Measurements from ENCODE around the gene SLF1.

The SLF1 gene

GRCh38 chr5:94700592-94700991, 82.1 kb downstream of the SLF1 start:
- H3K4me2 ChIP-seq (ENCODE audit: low read depth, low read length, poor library complexity, severe bottlenecking) = no peak overlapping the region
- TF ChIP-seq EZH2phosphoT487 (IDR thresholded peaks at IDR 0.05; ENCODE audit: borderline replicate concordance) (no peak), CTCF (conservative IDR thresholded peaks at IDR 0.05; ENCODE audit: low read length) (no peak)
- H3K27me3 ChIP-seq (ENCODE audit: insufficient read depth, low read length, poor library complexity, severe bottlenecking) = no peaks in the 10 kb centered on the region

GRCh38 chr5:94702729-94703128, 84.3 kb downstream of the SLF1 start:
- H3K4me1 ChIP-seq (ENCODE audit: insufficient read depth, low read length, poor library complexity, severe bottlenecking) = no peaks in the 10 kb centered on the region
- no peak overlapping the region for H3K4me2 ChIP-seq (ENCODE audit: low read depth, low read length, poor library complexity, severe bottlenecking)
- H3K79me2 ChIP-seq (ENCODE audit: insufficient read depth, low read length) = no peaks in the 10 kb centered on the region
- H3K9me3 ChIP-seq (ENCODE audit: insufficient read depth, low read depth, low read length) = no peaks in the 10 kb centered on the region
- no peaks in the 10 kb centered on the region for H3K9me2 ChIP-seq (replicated peaks; ENCODE audit: low read depth, low read length)
- TF ChIP-seq EZH2phosphoT487 (IDR thresholded peaks at IDR 0.05; ENCODE audit: borderline replicate concordance) (no peak), CTCF (conservative IDR thresholded peaks at IDR 0.05; ENCODE audit: low read length) (no peak)
- H3K36me3 ChIP-seq (ENCODE audit: insufficient read depth, low read length) = no peaks in the 10 kb centered on the region
- no peak overlapping the region for H3K4me3 ChIP-seq (ENCODE audit: low read length, poor library complexity, severe bottlenecking)
- no peaks in the 10 kb centered on the region for H4K20me1 ChIP-seq (ENCODE audit: insufficient read depth, low read length, poor library complexity, severe bottlenecking)
- no peaks in the 10 kb centered on the region for H3K27me3 ChIP-seq (ENCODE audit: insufficient read depth, low read length, poor library complexity, severe bottlenecking)
- H2AFZ ChIP-seq (ENCODE audit: low read length) = no peak overlapping the region
- no peak overlapping the region for H3K9ac ChIP-seq (ENCODE audit: low read depth, low read length, poor library complexity, severe bottlenecking)
- no peaks in the 10 kb centered on the region for H3F3A ChIP-seq (ENCODE audit: low read depth)

More at GRCh38 chr5:94700592-94700991, 82.1 kb downstream of the SLF1 start:
- H3K79me2 ChIP-seq (ENCODE audit: insufficient read depth, low read length) = no peaks in the 10 kb centered on the region
- H4K20me1 ChIP-seq (ENCODE audit: insufficient read depth, low read length, poor library complexity, severe bottlenecking) = no peaks in the 10 kb centered on the region
- no peaks in the 10 kb centered on the region for H3K9me2 ChIP-seq (replicated peaks; ENCODE audit: low read depth, low read length)
- no peaks in the 10 kb centered on the region for H3K36me3 ChIP-seq (ENCODE audit: insufficient read depth, low read length)
- H3F3A ChIP-seq (ENCODE audit: low read depth) = no peaks in the 10 kb centered on the region
- H2AFZ ChIP-seq (ENCODE audit: low read length) = no peak overlapping the region
- H3K9ac ChIP-seq (ENCODE audit: low read depth, low read length, poor library complexity, severe bottlenecking) = no peak overlapping the region
- H3K4me1 ChIP-seq (ENCODE audit: insufficient read depth, low read length, poor library complexity, severe bottlenecking) = no peaks in the 10 kb centered on the region
- H3K9me3 ChIP-seq (ENCODE audit: insufficient read depth, low read depth, low read length) = no peaks in the 10 kb centered on the region
- no peak overlapping the region for H3K4me3 ChIP-seq (ENCODE audit: low read length, poor library complexity, severe bottlenecking)

- no peaks in the 10 kb centered on the region for H3F3A ChIP-seq (ENCODE audit: low read depth)
- no peaks in the 10 kb centered on the region for H3K36me3 ChIP-seq (ENCODE audit: insufficient read depth, low read length)
- TF ChIP-seq CTCF (conservative IDR thresholded peaks at IDR 0.05; ENCODE audit: low read length) (no peak), EZH2phosphoT487 (IDR thresholded peaks at IDR 0.05; ENCODE audit: borderline replicate concordance) (no peak)
- H4K20me1 ChIP-seq (ENCODE audit: insufficient read depth, low read length, poor library complexity, severe bottlenecking) = no peaks in the 10 kb centered on the region
- no peaks in the 10 kb centered on the region for H3K9me3 ChIP-seq (ENCODE audit: insufficient read depth, low read depth, low read length)
- no peak overlapping the region for H3K9ac ChIP-seq (ENCODE audit: low read depth, low read length, poor library complexity, severe bottlenecking)
- no peaks in the 10 kb centered on the region for H3K27me3 ChIP-seq (ENCODE audit: insufficient read depth, low read length, poor library complexity, severe bottlenecking)
- H3K4me1 ChIP-seq (ENCODE audit: insufficient read depth, low read length, poor library complexity, severe bottlenecking) = no peaks in the 10 kb centered on the region
- H3K79me2 ChIP-seq (ENCODE audit: insufficient read depth, low read length) = no peaks in the 10 kb centered on the region
- H2AFZ ChIP-seq (ENCODE audit: low read length) = no peak overlapping the region
- no peaks in the 10 kb centered on the region for H3K9me2 ChIP-seq (replicated peaks; ENCODE audit: low read depth, low read length)
- H3K4me2 ChIP-seq (ENCODE audit: low read depth, low read length, poor library complexity, severe bottlenecking) = no peak overlapping the region
- H3K4me3 ChIP-seq (ENCODE audit: low read length, poor library complexity, severe bottlenecking) = no peak overlapping the region
Measured at GRCh38 chr5:94705427-94705826, 87.0 kb downstream of the SLF1 start.
